ENCODE data around the gene PLEKHA7.
"Not testable (repeated sequence)": the region's sequence is repeated elsewhere in the genome, so short reads cannot be mapped to it uniquely, and the experiment has no call there.

PLEKHA7 gene

DNA sequence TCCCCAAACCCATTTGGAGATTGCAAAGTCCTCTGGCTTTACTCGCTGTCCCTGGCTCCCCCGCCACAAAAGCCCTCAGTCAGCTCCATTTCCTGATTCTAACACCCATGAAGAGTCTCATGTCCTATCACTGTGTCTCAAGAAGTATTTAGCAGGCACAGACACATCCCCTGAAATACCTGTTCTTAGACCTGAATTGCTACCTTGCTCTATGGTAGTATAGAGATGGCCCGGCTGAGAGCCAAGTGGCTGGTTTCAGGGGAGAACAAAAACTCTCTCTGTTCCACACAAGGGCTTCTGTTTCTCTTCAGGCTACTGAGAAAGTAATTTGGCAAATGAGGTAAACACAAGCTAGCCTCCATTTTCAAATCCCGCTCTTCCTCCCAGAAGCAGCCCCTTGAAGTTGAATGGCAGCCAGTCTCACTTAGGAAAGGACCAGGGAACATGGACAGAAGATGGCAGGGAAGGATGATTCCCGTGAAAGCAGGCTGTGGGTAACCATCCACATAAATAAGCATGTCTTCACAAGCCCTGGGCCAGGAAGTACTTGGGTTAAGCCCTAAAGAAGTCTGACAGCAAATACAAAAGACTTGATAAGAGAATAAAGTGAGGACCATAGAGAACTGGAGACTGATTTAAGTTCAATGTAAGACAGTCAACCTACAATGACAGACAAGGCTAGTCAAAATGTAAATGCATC is 138.0 kb downstream of the PLEKHA7 start:
- no peak for DNase-seq

DNA sequence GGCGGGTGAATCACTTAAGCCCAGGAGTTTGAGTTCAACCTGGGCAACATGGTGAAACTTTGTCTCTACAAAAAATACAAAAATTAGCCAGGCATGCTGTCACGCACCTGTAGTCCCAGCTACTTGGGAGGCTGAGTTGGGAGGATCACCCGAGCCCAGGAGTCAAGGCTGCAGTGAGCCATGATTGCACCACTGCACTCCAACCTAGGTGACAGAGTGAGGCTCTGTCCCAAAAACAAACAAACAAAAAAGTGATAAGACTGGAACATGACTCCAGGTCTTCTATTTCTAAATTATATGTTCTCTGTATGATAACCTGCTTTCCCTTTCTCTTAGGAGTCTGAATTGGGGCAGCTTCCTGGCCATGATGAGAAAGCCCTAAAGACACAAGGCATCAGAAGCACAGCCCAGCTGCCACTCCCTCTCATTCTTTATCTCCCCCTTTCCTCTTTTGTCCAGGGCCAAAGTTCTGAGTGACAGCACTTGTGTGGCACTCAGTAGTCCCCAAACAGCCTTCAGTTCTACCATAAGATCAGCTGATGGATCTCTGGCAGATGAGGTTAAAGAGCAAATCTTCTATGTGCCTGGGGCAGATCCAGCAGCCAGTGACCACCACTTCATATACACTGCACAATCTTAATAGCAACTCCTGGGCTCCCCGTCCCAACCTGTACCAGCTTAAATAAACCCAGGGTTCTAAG is 139.8 kb downstream of the PLEKHA7 start:
- no peak for DNase-seq

DNA sequence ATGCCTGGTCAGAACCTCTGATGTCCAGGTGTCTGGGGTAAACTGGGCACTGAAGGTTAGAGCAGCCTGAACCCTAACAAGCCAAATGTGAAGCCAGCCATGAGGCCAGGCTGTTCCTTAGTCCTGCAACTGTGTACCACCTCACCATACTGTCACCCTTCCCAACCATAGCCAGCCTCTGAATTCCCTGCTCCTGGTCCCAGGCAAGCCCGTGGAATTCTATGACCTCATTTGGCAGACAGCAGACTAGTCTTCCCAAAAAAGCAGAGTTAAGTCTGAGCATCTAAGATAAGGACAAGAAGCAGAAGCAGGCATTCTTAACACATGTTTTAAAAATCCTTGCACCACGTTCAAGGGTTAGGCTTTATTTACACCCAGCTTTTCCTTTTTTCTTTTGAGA is 140.9 kb downstream of the PLEKHA7 start:
- no peak for DNase-seq

DNA sequence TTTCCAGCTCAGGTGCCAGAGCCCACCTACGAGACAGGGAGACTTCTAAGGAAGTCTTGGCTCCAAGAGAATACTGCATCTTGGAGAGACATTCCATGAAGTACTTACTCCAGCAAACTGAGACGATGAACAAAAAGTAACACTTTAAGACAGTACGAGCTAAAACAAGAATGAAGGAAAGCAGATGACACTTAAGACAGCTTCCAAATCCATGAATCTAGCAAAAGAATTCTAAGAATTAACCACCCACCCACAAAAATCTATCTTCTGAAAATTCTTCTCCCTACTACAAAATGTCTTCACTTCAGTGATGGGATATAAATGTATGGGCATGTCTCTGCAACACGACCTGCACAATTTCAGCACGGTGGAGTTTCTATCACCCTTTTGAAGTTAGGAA is 142.8 kb downstream of the PLEKHA7 start:
- DNase-seq = no peak

DNA sequence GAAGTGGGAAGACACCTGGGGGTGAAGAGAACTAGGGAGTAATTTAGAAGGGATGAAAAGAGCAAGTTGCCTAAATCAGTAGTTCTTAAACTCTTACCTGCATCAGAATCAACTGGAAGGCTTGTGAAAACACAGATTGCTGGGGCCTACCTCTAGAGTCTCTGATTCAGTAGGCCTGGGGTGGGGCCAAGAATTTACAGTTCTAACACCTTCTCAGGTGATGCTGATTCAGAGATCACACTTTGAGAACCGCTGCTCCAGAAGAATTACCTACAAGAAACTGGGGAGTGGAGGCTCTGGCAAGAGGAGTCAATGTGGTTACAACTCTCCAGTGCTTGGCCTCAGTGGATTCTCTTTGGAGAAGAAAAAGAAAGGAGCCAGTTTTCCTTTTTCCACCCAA is 147.1 kb downstream of the PLEKHA7 start:
- no peak for DNase-seq

DNA sequence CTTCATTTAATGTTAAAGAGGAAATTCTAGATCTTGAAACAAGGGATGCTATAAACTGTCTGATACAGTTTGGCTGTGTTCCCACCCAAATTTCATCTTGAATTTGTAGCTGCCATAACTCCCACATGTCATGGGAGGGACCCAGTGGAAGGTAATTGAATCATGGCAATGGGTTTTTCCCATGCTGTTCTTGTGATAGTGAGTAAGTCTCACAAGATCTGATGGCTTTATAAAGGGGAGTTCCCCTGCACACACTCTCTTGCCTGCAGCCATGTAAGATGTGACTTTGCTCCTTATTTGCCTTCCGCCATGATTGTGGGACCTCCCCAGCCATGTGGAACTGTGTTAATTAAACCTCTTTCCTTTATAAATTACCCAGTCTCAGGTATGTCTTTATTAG is 149.8 kb downstream of the PLEKHA7 start:
- DNase-seq = not testable (repeated sequence)

DNA sequence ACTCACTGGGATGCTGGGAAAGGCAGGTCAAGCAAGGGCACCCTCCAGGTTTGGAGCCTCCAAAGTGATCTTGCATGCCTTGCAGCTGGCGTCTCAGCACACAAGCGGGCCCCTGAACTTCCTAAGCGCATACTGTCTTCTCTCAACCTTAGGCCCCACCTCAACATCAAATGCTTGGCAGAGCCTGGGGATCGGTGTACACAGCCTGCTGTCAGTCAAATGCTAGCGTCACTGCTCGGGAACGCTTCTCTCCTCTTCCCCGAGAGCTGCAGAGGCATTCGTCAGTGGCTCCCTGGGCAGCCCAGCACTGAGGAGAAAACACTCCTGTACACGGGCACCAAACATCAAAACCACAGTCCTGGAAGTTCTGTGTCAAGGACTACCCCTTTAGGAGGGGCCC is 150.8 kb downstream of the PLEKHA7 start:
- no peak for DNase-seq

DNA sequence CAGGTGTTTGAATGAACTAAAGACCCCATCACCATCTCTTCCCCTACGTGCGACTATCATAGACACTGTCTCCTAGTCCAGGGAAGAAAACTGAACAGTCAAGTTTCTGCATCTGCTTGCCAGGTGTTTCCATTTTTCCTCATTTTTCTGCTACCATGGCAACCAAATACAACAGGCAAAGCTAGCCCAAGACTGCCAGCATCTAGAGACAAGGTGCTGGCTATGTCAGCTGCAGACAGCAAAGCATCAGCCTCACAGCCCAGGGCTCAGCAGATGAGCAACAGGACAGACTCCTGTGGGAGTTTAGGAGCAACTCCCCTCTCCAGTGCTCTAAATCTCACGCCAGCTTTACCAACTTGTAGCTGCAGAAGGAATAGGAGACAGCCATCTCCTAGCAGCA is 151.5 kb downstream of the PLEKHA7 start:
- DNase-seq = no peak

DNA sequence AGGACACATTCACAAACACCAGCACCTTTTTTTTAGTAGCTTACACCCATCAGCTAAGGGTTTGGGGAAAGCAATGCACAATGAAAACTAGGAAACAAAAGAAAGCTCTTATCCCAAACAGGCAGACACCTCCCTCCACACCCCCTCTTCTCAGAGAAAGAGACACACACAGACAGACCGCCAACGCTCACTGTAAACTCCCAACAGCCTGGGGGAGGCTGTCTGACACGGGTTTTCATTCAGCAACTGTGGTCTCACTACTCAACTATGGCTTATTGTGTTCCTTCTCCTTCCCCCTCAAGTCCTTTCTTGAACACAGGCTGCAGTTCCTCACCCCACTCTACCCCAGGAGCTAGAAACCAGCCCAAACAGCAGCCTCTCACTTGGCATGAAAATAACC is 152.4 kb downstream of the PLEKHA7 start:
- DNase-seq = no peak

DNA sequence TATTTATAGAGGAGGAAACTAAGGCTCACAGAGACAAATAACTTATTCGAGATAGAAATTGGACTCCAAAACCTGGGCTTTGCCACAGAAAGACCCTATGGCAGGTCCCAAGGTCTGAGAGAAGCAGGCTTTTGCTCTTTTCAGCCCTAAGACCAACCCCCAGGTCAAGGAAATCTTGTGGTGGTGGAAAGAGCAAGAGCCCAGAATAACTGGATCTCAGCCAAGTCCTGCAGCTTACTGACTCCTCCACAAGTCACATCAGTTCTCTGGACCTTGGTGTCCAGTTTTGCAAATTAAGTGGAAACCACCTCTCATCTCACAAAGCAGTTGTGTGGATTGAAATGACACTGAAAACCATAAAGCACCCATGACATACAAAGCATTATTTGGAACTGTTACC is 153.6 kb downstream of the PLEKHA7 start:
- DNase-seq = no peak

DNA sequence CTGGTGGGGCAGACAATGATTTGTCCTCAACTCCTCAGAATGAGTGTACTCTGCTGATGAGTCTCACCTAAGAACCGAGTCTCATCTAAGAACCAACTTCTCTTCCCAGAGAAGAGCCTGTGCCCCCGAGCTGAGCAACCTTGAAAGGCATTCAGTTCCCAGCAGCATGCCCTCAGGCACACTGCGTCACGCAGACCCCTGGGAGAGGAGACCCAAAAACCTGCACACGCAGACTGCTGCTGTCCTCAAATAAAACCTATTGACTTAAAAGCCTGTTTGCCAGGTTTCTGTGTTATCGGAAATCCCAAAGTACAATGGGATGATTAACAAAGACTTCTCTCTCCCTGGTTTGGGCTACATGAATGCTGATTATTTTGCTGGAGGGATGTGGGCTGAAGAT is 154.6 kb downstream of the PLEKHA7 start:
- DNase-seq = no peak

DNA sequence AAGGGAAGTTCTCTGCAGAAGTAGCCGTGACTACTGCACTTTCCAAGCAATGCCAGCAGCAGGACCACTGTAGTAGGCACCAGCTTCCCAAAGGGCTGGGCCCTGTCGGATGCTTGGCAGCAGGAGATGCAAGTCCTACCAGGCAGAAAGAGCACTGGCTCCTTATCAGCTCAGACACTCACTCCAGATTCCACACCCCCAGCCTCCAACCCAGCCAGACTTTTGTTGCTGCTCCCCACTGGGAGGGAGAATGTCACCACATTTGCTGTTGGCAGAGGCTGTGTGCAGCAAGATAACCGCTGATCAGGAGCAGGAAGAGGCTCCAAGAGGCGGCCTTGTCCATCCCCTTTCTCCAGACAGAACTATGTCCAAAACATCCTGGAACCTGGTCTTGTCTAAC is 157.0 kb downstream of the PLEKHA7 start:
- no peak for DNase-seq

DNA sequence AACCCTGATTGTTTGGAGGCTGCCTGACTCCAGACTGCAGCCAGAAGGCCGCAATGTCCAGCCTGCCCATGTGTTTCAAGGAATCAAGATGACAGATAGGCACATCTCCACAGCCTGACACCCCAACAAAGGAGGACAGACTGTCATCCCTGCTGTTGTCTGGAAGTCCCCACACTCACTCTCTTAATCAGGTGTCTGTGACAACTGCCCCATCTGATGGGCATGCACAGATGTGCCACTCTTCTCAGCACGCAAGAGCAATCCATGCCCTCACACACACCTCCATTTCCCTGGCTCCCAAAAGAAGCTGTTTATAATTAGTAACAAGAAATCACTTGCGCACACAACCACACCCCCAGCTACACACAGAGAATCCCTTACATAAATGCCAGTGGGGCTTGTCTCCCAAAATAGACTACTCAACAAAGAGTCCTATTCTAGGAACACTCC is 158.2 kb downstream of the PLEKHA7 start:
- no peak for DNase-seq

DNA sequence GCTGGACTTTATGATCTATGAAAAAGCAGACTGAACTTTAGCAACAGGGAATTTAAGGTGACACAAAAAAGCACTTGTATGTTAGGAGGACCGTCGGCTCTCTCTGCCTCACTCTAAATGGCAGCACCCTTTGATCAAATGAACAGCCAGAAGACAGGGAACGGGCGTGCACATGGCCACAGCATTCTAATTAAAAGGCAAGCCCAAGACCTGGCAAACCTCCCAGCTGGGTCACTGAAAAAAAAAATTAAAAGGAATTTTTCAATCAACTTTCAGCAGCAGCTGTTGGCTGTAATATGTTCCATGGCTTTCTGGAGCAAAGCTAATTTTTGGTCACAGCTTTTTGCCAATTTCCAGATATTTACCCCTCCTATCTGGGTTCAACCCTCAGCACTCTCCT is 159.2 kb downstream of the PLEKHA7 start:
- no peak for DNase-seq

DNA sequence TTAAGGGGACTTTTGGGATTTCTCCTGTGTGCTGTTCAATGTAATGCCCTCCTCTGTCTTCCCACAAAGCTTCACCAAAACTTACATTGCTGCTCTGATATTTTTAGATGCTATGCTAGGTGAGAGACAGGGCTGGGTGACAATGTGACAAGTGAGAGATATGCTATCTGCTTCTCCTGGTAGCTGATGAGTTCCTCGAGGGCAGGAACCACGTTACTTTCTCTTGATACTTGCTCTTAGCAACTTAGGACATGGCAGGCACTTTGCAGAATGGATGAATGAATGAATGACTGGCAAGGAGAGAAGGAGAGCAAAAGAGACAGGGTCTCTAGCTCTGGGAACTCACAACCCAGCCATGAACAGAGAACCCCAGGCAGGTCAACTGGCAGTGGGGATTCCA is 160.4 kb downstream of the PLEKHA7 start:
- DNase-seq = no peak

DNA sequence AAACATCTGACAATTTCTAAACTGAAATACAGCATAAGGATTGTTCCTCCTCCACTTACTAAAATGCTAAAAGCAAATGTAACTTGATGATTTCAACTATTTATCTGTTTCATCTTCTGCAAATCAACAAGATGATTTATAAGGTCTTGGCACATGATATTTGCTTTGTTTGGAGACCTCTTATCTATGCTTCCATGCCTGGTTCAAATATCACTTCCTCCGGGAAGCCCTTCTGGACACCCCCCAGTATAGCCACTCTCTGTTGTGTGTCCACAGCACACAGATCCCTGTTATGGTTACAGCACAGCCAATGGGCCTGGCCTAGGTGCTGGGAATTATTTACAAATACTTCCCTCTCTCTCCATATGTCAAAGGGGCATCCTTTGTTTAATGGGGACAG is 160.9 kb downstream of the PLEKHA7 start:
- no peak for DNase-seq

DNA sequence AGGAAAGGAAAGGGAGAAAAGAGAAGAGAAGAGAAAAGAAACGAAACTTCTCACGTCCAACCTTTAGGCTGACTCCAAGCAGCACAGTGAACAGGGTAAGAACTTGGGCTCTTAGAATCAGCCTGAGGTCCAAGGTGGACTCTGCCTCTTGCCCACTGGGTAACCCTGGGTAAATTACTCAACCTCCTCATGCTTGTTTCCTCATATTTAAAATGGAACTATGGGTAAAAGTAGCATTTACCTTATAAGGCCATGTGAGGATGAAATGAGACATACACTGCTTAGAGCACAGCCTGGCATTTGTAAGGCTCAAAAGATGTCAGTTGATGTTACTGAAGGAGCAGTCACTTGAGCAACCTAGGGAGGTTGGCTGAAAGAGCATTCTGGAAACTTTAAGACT is 167.9 kb downstream of the PLEKHA7 start:
- no peak for DNase-seq

DNA sequence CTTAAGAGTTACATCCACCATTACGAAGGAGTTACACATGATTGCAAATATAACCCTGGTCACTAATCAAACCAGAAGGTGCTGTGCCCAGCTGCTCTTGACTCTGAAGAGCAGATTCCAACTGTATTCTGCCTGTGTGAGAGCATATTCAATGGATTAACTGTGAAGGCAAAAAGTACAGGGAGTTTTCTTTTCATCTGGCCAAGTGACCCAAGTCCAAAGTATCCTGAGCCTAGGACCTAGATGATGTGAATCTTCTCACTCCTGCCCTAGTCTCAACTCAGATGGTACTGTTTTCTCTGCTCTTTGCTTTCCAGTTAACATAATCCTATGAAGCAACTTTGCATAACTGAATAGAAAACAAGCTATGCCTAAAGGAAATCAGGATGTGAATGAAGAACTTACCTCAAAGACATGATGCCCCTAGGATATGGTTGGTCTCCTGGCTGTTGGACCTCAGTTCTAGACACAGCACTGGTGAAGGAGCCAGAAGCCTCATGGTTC is 169.9 kb downstream of the PLEKHA7 start:
- no peak for DNase-seq

DNA sequence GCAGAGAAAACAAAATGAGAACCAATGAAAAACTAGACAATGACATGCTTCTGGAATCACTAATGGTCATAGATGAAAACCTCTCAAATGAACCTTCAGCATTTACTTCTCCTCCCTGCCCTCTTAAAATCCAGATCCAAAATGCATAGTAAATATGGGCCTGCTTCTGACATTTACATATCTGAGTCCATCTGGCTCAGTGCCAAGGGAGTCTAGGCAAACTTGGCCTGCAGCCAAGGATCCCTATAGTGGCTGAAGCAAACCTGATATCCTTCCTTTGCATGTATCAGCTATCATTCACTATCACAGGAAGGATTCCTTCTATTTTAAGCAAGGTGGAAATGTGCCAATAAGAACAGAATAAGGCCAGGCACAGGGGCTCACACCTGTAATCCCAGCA is 170.9 kb downstream of the PLEKHA7 start:
- DNase-seq = no peak

DNA sequence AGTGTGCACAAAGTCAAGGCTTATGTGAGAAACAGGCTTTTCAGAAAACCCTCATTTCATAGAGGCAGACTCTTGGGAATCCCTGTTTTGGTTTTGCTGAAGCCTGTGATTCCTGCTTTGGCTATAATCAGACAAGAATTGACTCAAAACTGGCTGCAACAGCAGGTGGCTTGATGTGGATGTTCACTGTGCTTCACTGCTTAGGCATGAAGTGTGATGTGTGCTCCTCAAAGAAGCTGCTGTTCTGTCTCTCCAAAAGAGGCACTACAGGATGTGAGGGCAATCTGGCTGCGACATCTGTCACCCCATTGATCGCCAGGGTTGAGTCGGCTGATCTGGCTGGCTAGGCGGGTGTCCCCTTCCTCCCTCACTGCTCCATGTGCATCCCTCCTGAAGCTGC is 172.2 kb downstream of the PLEKHA7 start:
- DNase-seq = no peak

DNA sequence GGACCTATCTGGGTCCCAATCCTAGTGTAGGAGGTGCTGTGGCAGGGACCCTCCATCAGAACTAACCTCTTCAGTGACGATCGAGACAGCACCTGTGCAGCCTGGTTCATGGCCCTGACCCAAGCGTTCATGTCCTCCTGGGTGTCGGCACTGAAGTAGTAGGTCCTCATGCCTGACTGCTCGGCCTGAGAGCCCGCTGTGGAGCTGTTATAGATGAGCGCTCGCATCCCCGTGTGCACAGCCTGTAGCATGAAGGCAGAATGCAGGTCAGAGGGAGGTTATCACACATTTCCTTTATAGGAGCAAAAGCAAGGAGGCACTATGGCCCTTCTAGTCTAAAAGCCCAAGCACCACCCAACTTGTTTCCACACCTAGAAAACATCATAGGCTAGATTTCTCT is 172.7 kb downstream of the PLEKHA7 start:
- DNase-seq = no peak

DNA sequence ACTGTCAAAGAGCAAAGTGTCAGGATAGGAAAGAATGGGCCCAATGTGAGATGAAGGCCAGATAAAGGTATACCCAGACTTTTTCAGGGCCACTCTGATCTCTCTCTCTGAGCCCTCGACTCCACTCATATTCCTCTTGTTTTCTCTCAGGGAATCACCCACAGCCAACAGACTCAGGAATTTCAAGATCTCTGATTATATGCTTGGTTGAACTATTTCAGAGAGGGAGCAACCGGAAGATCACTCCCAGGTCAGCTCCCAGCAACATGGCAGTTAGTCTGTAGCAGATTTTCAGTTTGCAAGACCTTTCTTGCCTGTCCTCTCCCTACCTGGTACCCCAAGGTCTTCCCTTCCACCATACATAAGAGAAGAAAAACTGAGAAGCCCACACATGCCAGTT is 173.3 kb downstream of the PLEKHA7 start:
- no peak for DNase-seq

DNA sequence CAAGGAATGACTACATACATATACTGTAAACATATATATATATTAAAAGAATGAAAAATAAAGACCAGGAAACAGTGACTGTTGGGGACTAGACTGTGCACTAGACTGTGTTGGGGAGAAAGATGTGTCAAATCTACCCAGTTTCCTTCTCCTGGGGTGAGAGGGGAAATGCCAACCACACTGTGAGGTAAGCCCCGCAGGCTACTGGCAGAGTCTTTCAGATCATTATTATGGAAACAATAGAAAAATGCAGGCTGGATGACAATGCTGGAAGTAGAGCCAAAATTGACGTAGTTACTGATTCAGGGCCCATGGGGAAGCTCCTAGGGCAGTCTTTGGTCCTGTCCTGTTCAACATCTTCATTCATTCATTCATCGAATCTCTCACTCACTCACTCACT is 174.4 kb downstream of the PLEKHA7 start:
- no peak for DNase-seq

DNA sequence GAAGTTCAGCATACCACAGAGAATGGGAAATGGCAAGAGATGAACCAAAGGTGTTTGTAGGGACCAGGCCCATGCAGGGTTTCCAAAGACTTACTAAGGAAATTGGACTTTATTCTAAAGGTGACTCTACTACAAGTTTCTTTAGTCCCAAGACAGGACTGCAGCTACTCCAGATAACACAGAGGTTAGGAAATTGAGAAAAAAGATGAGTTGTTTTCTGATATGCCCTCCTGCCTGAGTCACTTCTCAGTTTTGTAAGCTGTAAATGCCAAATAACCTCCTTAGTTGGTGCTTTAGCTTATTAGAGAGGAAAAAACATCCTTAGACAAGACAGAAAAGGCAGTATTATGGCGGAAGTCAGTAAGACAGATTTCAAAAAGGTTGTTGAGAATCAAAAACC is 179.8 kb downstream of the PLEKHA7 start:
- no peak for DNase-seq

DNA sequence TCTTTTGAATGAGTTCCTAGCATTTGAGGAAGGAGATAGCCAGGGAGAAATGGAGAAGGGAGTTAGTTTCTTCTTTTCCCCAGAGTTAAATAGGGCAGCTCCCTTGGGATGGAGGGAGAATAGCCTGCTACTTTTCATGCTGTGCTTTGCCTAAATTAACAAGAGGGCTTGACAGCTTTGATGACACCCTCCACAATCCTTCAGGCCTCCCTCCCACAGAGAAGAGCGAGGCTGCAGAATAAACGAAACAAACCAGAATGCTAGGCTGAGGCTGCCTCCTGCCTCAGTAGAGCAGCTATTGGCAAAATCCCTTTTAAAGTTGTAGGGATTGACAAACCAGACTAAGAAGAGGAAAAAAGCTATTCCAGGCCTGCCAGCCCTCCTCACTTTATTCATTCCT is 181.2 kb downstream of the PLEKHA7 start:
- no peak for DNase-seq

Data from activated CD8-positive, alpha-beta memory T cell treated with anti-CD3 and anti-CD28 coated beads for 24 hours (primary cell).